SK-N-SH (cell line): ENCODE results near the gene MED29.

Source experiments
- CTCF ChIP-seq: fragments of 200-600 bp; sonication (generic); IDR thresholded peaks from 2 replicates; pipeline ENCODE4 v1.6.1; 2017; ENCODE audit warnings: antibody characterized with exemption, mild to moderate bottlenecking, moderate library complexity
- EZH2phosphoT487 ChIP-seq: fragments of 200-600 bp; sonication (generic); IDR thresholded peaks from 2 replicates; pipeline ENCODE4 v1.6.1; 2017; ENCODE audit warnings: low read depth, mixed run types, mild to moderate bottlenecking, antibody characterized with exemption, moderate library complexity, borderline replicate concordance
- NRF1 ChIP-seq: IDR thresholded peaks from 2 replicates; pipeline ENCODE4 v1.6.1; 2012; ENCODE audit warnings: low read depth, mild to moderate bottlenecking, low read length
- POLR2AphosphoS5 ChIP-seq: IDR thresholded peaks from 2 replicates; pipeline ENCODE4 v1.6.1; 2012; ENCODE audit warnings: low read depth, low read length
- TAF1 ChIP-seq: IDR thresholded peaks from 2 replicates; pipeline ENCODE4 v1.6.1; 2012; ENCODE audit warnings: low read depth, mild to moderate bottlenecking, low read length, moderate library complexity, borderline replicate concordance

GRCh38 chr19:39372941-39373340, 18.2 kb upstream of the MED29 start:
- TF ChIP-seq EZH2phosphoT487: no peak
- no peak for TF ChIP-seq NRF1
- no peak for TF ChIP-seq POLR2AphosphoS5
- TF ChIP-seq TAF1: no peak
- TF ChIP-seq CTCF: no peak
